HUES64 (cell line): ENCODE data around the gene GATAD2B. TPM values are rescaled to one million over a fixed set of nuclear protein-coding genes. Genes with fewer than 3 reads are reported as not detected.

ENCODE experiments used
- H3K27ac ChIP-seq: 2 replicates; pipeline ENCODE4 v1.7.0; 2013; ENCODE audit warnings: low read depth, low read length, inconsistent platforms
- H3K27me3 ChIP-seq: 2 replicates; pipeline ENCODE4 v1.6.1; 2013; ENCODE audit warnings: mild to moderate bottlenecking, low read length; ENCODE audit not compliant: insufficient read depth
- H3K36me3 ChIP-seq: 2 replicates; pipeline ENCODE4 v1.6.1; 2013; ENCODE audit warnings: mild to moderate bottlenecking, low read length; ENCODE audit not compliant: insufficient read depth
- H3K4me1 ChIP-seq: 2 replicates; pipeline ENCODE4 v1.6.1; 2013; ENCODE audit warnings: mild to moderate bottlenecking, low read length, moderate library complexity; ENCODE audit not compliant: insufficient read depth
- H3K4me3 ChIP-seq: 2 replicates; pipeline ENCODE4 v1.5.1; 2013; ENCODE audit warnings: mild to moderate bottlenecking, low read length, moderate library complexity
- H3K9ac ChIP-seq: 2 replicates; pipeline ENCODE4 v1.6.1; 2013; ENCODE audit warnings: mild to moderate bottlenecking, low read depth, low read length
- H3K9me3 ChIP-seq: 2 replicates; pipeline ENCODE4 v1.6.1; 2013; ENCODE audit warnings: low read depth, low read length; ENCODE audit not compliant: insufficient read depth
- WGBS: fragments of 150-250, 120-280 bp; methylation state at CpG from one replicate; pipeline ENCODE4 v1.1.7; 2013; ENCODE audit warnings: missing lambda C conversion rate; 5-methylcytosine and 5-hydroxymethylcytosine counted together
- polyA plus RNA-seq, 2 experiments: library from polyadenylated mRNA; stranded (reverse); fragments of 50-300 nt; gene quantifications; one replicate each; pipeline ENCODE4 v1.2.3, GENCODE V29; 2013

Gene GATAD2B
- polyA plus RNA-seq (2013, experiment 1 of 2), result 13.0 TPM
- polyA plus RNA-seq (2013, experiment 2 of 2), result 14.2 TPM

DNA sequence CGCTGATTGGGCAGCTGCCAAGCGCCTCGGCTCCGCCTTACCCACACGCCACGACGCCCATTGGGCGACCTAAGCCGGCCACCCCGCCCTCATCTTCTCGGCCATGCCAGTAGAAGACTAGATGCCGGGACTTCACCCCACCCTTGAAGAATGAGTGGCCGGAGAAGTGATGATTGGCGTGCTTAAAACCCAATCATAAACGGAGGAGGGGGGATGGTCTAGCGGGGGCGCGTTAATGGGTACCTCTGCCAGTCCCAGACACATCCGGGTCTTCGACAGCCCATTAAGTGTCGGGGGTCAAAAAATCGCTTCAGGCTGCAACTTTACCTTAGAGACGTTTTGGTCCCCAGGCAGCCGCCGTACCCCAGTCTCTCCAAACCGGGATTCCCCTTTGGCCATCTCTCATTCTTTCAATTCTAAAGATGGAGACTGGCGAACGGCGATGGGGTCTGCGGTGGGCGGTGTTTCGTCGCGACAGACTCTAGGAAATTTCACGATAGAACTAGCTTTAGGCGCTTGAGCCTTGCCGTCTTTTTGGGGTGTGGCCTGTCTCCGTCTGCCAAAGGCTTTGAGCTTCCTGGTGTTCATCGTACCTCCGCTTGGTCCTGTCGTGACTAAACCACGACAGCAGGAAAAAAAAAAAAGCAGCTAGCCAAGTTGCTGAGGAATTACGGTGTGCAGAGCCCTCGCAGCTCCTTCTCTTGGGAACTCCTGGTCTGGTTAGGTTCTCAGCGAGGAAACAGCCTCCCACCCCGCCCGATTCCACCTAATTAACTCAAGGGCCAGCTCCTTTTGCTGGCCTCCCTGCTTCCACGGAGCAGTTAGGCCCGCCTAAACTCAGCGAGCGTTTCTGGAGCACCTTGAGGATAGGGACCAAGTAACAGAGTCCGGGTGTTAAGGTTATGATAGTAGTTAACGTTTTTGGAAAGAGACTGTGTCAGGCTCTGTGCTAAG lies at the start of gene GATAD2B:
Gene GATAD2B, minus strand, starts transcription at position 1 of the 954 bp plus-strand sequence. CDS start 94,625 bp downstream, outside the sequence.
- 0 out of 2 replicates have a peak, but pooled peaks cover 6% of the 10 kb centered on the region for H3K36me3 ChIP-seq
- H3K27ac ChIP-seq, result peak within 1 kb of the TSS; percentile 99
- no peaks in the 10 kb centered on the region for H3K27me3 ChIP-seq
- peak within 1 kb of the TSS; percentile 86 for H3K4me3 ChIP-seq
- peak within 1 kb of the TSS; percentile 84 for H3K9ac ChIP-seq
- peaks cover 22% of the 10 kb centered on the region for H3K4me1 ChIP-seq
- H3K9me3 ChIP-seq, result no peaks in the 10 kb centered on the region
- under 1% methylated on average over 53 of the region's 53 CpGs for WGBS

DNA sequence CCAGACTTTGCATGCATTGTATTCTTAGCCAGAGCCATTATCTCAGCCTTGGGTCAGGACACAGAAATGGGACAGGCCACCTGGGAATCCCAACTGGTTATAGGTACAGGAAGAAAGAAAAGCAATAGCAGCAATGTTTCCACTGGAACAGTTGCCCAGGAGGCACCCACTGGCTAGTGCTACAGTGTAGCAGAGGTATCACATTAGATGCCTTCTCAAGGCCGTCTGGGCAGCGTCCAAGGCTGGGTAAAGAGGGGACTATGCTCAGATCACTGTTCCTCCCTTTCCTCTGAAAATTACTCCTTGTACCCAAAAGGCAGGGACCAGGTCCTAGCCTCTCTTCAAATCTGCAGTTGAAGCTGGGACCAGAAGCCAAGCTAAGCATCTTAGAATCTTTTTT lies 47.6 kb upstream of the GATAD2B start:
- H3K4me3 ChIP-seq, result no peak overlapping the region
- H3K36me3 ChIP-seq, result peaks cover 19% of the 10 kb centered on the region
- H3K9ac ChIP-seq, result no peak overlapping the region
- H3K27me3 ChIP-seq, result no peaks in the 10 kb centered on the region
- no peaks in the 10 kb centered on the region for H3K9me3 ChIP-seq
- no peaks in the 10 kb centered on the region for H3K4me1 ChIP-seq
- 95% methylated on average over 2 of the region's 2 CpGs for WGBS
- no peak overlapping the region for H3K27ac ChIP-seq

DNA sequence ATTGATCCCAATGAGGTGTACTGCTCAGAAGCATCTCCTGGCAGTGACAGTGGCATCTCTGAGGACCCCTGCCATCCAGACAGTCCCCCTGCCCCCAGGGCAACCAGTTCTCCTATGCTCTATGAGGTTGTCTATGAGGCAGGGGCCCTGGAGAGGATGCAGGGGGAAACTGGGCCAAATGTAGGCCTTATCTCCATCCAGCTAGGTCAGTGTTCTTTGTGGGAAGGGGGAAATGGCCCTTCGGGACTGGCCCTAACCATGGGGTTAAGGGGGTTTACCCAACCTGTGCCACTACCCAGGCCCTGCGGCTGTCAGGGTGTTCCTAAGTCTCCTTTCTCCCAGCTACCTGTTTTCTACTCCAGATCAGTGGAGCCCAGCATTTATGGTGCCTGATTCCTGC lies 46.2 kb upstream of the GATAD2B start:
- Histone ChIP-seq H3K9ac (no peak overlapping the region), H3K4me3 (no peak overlapping the region; the same call in 1 of the 2 replicates), H3K9me3 (no peaks in the 10 kb centered on the region), H3K36me3 (peaks cover 8% of the 10 kb centered on the region), H3K27me3 (no peaks in the 10 kb centered on the region), H3K27ac (no peak overlapping the region), H3K4me1 (no peaks in the 10 kb centered on the region)
- 86% methylated on average over 2 of the region's 2 CpGs for WGBS

DNA sequence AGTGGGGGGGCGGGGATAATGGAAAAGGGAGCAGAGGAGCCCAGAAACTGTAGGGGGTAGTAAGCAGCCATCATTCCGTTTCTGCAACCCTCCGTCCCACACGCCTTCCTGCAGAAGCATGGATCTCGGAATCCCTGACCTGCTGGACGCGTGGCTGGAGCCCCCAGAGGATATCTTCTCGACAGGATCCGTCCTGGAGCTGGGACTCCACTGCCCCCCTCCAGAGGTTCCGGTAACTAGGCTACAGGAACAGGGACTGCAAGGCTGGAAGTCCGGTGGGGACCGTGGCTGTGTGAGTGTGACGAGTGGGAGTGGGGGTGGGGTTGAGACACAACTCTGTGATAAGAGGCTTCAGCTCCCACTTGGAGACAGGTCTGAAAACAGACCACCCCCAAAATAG lies 45.6 kb upstream of the GATAD2B start:
- Histone ChIP-seq H3K4me3 (peak overlapping the region; percentile 76), H3K27ac (no peak overlapping the region), H3K9me3 (no peaks in the 10 kb centered on the region), H3K36me3 (peaks cover 3% of the 10 kb centered on the region; the same call in 1 of the 2 replicates), H3K9ac (peak overlapping the region; percentile 86), H3K4me1 (no peaks in the 10 kb centered on the region), H3K27me3 (no peaks in the 10 kb centered on the region)
- WGBS, result 59% methylated on average over 13 of the region's 13 CpGs

DNA sequence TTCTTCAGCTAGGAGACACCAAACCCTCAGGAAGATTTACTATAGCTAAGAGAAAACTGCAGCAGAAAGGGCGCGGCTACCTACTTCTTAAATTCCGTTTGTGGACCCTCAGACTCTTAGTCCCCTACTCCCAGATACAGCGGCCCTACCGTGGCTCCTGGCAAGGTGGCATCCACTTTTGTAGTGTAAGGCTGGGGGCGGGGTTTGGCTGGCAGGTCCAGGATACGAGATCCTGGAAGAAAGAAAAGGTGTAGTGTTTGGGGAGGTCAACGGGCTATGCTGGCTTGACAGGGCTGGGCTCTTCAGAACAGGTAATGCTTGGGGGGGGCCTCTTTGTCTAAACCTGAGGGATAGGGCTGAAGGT lies 45.2 kb upstream of the GATAD2B start:
- peak overlapping the region; percentile 86 for H3K9ac ChIP-seq
- H3K4me3 ChIP-seq, result peak overlapping the region; percentile 76
- 15% methylated on average over 8 of the region's 8 CpGs for WGBS
- H3K4me1 ChIP-seq, result no peaks in the 10 kb centered on the region
- no peaks in the 10 kb centered on the region for H3K9me3 ChIP-seq
- H3K27ac ChIP-seq, result peak overlapping the region; percentile 91
- H3K27me3 ChIP-seq, result no peaks in the 10 kb centered on the region
- peaks cover 3% of the 10 kb centered on the region; the same call in 1 of the 2 replicates for H3K36me3 ChIP-seq

DNA sequence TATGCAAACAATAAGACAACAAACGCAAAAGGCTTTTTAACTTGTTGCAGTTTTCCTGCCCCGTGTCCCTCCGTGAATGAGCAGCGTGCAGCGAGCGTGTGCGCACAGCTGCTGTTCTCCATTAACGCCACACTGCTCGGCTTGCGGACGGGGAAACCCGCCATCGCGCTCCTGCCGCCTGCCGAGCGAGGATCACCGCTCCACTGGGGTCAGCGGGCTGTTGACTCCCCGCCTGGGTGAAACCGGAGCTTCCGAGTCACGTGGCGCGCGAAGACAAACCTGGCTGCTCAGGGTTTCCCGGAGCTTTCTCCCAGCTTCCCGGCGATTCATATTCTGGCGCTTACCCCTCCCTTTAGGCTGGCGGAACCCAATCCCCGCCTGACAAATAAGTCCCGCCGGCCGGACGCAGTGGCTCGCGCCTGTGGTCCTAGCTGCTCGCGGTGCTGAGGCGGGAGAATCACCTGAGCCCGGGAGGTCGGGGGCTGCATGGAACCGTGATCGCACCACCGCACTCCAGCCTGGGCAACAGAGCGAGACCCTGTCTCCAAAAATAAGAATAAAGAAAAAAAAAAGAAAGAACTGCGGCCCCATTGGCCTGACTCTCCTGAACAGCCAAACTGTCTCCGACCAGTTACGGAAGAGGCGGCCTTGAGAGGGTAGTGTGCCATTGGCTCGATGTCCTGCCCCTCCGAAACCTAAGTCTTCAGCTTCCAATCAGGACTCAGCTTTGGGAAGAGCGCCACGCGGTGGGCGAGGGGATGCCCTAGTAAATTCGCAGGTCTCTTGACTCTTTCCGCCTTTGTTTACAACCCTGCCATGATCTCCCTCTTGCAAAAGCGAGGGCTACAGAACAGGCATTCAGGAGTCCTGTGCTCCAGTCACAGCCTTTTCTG lies 44.6 kb upstream of the GATAD2B start, which contains the start of gene CREB3L4:
Gene CREB3L4, plus strand, starts transcription at position 796 of the 893 bp plus-strand sequence. CDS start 624 bp downstream, outside the sequence.
- H3K4me1 ChIP-seq, result no peaks in the 10 kb centered on the region
- under 1% methylated on average over 60 of the region's 60 CpGs for WGBS

DNA sequence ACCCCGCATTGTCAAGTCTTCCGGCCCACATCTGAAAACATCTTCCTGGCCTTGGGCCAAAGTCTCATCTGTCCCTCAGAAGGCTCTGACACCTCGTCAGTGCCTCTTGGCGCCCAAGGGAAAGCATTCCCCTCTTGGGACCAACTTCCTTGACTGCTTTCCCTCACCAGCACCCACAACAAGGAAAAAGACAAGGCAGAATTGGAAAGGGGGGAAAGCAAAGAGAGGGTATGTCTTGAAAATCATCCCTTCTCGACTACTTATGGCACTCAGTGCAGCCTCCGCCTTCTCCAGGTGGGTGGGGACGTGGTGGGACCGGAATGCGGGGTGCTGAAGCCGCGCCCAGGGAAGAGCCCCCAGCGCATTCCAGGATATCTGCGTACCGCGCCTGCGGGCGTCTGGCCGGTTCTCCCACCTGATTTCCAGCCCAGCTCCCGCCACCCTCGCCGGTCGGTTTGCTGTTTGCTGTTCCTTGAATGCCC lies 41.1 kb upstream of the GATAD2B start:
- Histone ChIP-seq H3K27ac (peak overlapping the region; percentile 100), H3K4me1 (peaks cover 9% of the 10 kb centered on the region), H3K4me3 (peak overlapping the region; percentile 94), H3K9ac (peak overlapping the region; percentile 91), H3K36me3 (peaks cover 27% of the 10 kb centered on the region), H3K27me3 (no peaks in the 10 kb centered on the region), H3K9me3 (no peaks in the 10 kb centered on the region)
- under 1% methylated on average over 22 of the region's 22 CpGs for WGBS

More for the DNA sequence above, 44.6 kb upstream of the GATAD2B start, which contains the start of gene CREB3L4:
- Histone ChIP-seq H3K27ac (peak within 1 kb of the TSS; percentile 91), H3K4me3 (peak within 1 kb of the TSS; percentile 76), H3K9me3 (no peaks in the 10 kb centered on the region), H3K36me3 (no peaks in the 10 kb centered on the region), H3K9ac (peak within 1 kb of the TSS; percentile 86), H3K27me3 (no peaks in the 10 kb centered on the region)

DNA sequence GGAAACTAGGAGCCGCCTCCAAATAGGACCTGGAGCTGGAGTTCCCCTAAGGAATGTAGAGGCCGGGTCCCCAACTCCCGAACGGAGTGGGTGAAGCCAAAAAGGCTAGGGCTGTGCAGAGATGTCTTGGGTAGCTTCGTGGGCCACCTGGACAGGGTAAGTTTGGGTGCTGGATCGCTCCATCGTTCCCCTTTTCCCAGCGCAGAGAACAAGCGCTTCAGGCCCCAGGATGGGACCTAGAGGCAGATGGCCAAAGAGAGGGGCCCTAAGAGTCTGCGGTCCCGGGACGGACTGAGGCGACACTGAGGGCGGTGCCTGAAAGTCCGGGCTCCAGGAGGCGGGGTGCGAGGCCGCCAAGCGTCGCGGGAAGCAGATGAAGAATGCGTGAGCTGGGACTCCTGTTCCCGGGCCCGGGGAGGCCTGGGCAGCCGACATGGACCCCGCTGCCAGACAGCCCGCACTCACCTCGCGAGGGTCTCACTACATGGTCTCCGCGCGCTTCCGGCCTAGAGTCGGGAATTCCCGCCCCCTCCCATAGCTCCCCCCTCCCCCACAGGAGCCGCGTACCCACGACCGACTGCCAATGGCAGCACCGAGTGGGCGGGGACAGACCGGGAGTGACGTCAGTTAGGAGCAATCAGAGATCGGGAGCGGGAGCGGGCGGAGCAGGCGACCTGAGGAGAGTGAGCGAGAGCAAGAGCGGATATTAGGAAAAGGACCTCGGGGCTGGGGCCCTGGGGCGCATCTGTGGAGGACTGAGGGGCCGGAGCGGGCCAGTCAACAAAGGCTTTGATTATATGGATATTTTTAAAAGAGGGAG lies 40.5 kb upstream of the GATAD2B start, which contains the start of gene SLC39A1:
Gene SLC39A1, minus strand, starts transcription at position 508 of the 820 bp plus-strand sequence. CDS start 822 bp downstream, outside the sequence.
- Histone ChIP-seq H3K27ac (peak within 1 kb of the TSS; percentile 100), H3K4me1 (peaks cover 9% of the 10 kb centered on the region), H3K27me3 (no peaks in the 10 kb centered on the region), H3K9me3 (no peaks in the 10 kb centered on the region), H3K4me3 (peak within 1 kb of the TSS; percentile 94), H3K9ac (peak within 1 kb of the TSS; percentile 93), H3K36me3 (peaks cover 27% of the 10 kb centered on the region)
- WGBS, result 1% methylated on average over 54 of the region's 54 CpGs

DNA sequence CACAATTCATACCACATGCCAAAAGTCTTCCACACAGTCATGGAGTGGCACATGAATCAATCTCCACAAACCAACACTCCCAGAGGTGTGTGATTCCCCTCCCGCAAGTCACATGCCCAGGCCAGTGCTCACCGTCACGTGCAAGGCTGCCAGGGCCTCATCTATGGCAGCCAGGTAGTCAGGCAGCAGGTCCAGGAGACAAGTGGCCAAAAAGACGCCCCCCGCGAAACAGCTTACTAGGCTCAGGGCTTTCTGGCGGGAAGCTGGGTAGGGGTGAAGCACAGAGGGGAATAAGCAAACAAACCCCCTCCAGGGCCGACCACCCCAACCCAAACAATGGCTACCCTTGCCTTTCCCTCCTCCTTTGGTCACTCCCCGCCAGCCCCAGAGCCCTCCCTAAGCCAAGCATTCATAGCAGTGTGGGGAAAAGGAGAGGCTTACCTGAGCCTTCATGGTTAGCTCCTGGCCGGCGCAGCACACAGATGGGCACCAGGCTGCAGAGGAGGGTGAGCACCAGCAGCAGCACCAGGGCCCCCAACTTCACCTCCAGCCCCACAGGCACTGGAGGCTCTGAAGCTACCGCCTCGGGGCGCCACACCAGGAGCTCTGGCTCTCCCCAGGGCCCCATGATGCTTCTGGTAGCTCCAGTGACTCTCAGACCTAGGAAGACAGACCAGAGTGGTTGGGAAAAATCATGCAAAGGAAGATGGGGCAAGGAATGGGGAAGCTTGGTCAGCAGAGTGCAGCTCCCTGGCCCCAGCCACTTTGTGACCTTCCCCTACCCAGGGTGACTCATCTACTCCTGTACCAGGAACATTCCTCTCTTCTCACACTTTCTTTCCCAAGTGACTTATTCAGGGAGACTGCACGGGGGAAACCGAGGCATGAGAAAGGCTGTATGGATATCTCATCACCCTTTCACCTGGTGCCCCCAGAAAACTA lies 39.6 kb upstream of the GATAD2B start:
- Histone ChIP-seq H3K9me3 (no peaks in the 10 kb centered on the region), H3K36me3 (peaks cover 27% of the 10 kb centered on the region), H3K27ac (peak overlapping the region; percentile 100), H3K4me1 (peaks cover 10% of the 10 kb centered on the region), H3K4me3 (peak overlapping the region; percentile 94), H3K9ac (peak overlapping the region; percentile 93), H3K27me3 (no peaks in the 10 kb centered on the region)
- WGBS, result 11% methylated on average over 15 of the region's 16 CpGs
